HG03442 (cell line): ENCODE results near the gene LSM5.

Source experiments
- ATAC-seq: cut with Tn5 transposase; IDR thresholded peaks from one replicate; pipeline ENCODE4 v1.9.1; 2021; ENCODE audit warnings: mild to moderate bottlenecking, moderate library complexity; ENCODE audit not compliant: unreplicated experiment

The LSM5 gene

DNA sequence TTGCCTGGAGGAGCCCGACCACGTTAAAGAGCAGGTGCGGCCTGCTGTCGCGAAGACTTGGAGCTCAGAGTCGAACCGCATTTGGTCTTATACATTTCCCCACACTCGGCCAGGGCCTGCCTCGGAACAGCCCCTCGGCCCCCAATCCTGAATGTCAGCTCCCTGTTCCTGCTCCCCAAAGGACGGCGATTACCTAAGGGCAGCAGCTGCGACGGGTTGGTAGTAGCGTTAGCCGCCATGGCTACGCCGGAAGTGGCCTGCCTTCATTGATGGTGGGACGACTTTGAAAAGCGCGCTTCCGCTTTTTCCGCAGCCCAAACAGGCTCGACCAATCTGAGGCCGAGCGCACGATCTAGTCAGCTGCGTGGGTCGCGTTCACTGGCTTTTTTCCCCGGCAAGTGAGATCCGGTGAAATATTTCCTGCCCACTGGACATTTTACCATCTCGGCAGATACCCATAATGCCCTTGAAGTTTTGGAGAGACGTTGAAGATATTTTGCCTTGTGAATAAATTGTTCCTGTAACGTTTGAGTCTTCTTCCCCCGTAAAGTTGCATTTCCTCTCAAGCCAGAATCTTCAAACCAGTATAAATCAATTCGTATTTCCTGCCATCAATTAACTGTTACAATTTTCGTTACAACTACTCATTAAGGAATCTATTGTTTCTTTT lies at the start of gene LSM5:
LSM5 (minus strand) TSS at position 254 of the 670 bp plus-strand sequence; CDS start at position 239, 15 bp downstream.
- peak; percentile 89 for ATAC-seq

DNA sequence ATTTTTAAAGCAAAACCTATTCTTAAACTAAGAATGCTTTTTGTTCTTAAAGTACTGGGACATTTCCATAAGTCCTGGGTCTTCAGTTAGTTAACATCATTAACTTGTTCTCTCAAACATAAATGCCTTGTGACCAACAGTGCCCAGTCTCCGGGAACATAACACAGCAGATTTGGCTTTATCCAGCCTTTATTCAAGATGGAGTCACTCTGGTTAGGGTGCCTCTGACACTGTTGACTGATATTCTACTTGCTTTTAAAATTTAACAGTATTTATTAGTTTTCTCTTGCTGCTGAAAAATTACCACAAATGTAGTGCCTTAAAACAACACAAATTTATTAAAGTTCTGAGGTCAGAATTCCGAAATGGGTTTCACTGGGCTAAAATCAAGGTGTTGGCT lies 49.2 kb upstream of the LSM5 start:
- ATAC-seq: no peak

DNA sequence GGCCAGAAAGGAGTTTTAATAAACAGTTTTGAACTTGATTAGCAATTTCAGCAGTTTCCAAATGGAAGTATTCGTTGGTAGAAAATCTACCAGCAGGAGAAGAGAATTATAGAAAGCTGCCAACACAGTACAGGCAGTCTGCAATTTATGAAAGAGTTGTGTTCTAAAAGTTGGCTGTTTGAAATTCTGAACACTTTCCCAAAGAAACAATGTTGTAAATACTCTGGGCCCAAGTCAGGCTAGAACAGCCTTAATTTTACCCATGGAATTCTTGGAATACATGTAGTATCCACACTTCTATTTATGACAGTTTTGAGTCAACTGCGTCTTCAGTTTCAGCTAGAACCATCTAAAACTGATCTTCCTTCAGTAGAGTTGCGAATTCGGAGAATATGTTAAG lies 47.6 kb upstream of the LSM5 start:
- no peak for ATAC-seq

DNA sequence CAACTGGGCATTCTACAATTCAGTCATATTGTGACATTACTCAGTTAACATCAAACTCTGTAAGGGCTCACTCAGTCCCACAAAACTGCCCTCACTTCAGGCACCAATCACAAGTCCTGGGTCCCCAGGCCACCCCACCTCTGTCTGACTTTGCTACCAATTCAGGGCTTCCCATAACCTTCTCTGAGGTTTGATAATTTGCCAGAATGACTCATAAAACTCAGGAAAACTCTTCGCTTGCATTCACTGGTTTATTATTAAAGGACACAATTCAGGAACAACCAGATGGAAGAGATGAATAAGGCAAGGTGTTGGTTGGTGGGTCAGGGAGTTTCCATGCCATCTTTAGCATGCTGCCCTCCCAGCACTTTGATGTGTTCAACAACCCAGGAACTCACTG lies 46.4 kb upstream of the LSM5 start:
- ATAC-seq: no peak

DNA sequence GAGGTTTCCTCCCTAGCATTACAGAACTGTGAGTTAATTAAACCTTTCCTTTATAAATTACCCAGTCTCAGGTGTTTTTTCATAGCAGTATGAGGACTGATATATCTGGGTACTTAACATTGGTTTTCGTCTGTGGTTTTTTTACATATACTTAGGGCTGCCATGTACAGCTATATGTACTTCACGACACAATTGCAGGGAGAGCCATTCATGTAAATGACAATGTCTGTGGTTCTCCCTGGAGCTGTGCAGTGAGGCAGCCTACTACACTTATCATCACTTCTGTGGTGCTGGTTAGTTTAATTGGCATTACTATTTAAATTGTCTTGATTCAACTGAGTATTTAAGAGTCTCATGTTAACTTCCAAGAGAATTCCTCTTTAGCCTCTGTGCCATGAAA lies 45.8 kb upstream of the LSM5 start:
- ATAC-seq: no peak

DNA sequence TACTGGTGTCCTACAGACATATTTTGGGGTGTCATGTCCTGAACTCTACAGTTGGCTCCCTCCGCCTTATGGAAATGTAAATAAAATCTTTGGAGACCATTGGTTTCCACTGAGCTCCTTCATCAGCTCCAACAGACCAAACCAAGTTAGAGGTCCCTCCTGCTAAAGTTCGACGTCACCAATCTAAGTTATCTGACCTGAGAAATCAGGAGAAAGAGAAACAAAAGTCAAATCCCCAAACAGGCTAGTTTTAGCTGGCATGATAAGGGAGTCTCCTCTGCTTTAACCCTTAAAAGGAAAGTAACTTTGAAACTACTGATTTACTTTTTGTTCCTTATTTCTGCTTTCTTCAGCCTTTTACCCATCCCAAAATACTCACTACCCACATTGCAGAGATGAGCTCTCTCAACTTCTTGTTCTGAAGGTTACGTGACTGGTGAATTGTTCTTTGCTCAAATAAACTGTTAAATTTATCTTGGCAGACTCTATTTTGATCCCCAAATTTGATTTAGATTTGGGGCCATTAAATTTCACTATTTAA lies 45.1 kb upstream of the LSM5 start:
- ATAC-seq: peak; percentile 47

DNA sequence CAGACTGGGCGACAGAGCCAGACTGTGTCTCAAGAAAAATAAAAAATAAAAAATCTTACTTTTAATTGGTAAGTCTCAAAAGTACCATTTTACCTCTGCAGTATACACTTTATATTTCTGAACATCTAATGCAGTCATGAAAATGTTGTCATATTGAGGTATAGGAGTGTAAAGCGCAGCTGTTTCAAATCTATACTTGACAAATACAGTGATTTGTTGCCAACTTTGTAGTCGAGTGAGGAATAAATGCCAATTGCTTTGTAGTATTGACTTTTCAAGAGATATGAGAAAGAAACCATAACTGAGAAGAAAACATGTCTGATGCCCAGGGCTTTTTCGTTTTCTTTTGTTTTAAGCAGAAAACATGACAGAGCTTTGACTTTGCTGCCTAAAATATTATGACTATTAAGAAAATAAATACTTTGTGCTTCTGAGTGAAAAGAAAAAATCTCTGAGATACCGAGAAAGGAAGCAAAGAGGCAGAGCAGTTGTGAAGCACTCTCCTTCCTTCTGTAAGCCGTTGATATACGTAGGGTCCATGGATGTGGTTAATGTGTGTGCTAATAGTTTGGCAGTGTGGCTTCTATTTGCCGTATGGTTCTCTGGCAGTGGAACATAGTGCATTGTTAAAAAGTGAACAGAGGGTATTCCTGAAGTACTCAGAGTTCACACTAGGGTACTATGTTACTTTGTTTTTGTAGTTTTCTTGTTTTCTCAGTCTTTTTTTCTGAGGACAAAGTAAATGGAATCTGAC lies 43.3 kb upstream of the LSM5 start:
- ATAC-seq: no peak

DNA sequence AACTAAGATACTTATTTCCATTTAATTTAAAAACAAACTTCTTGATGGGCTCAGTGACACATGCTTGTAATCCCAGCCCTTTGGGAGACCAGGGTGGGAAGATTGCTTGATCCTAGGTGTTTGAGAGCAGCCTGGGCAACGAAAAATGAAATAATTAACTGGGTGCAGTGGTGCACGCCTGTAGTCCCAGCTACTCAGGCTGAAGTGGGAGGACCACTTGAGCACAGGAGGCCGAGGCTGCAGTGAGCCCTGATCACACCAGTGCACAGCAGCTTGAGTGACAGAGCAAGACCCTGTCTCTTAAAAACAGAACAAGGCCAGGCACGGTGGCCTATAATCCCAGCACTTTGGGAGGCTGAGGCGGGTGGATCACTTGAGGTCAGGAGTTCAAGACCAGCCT lies 42.5 kb upstream of the LSM5 start:
- no peak for ATAC-seq

DNA sequence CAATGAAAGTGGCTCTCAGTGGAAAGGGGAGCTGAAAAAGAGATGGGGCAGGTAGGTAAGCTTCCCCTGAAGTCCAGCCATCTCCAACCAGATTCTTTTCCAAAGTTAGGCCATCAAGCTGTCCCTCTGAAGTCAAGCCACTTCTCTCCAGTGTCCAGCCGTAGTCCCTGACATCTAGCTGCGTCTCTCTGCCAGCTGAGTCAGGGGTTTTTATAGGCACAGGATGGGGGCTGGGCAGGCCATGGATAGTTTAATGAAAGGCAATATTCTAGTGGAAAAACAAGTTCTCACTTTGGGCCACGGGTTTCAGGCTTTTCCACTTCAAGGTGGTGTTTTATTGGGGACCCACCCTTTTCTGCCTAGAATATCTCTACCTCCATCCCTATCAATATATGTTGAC lies 41.9 kb upstream of the LSM5 start:
- ATAC-seq: no peak

DNA sequence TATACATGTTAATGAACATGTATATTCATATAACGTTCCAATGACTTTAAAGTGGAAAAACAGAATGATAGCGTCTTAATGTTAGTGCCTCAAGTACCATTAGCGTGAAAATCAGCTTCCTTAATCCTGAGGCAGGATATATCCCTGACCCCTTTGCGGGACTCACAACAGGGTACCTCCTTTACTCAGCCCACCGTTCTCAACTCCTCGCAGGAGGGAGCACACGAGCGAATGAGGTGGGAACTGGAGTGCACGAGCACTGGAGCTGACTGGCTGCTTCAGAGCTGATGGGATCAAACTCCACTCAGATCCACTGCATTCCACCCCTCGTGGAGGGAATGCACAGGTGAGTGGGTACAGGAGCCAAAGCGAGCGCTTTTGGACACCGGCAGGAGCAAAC lies 41.2 kb upstream of the LSM5 start:
- ATAC-seq: no peak

DNA sequence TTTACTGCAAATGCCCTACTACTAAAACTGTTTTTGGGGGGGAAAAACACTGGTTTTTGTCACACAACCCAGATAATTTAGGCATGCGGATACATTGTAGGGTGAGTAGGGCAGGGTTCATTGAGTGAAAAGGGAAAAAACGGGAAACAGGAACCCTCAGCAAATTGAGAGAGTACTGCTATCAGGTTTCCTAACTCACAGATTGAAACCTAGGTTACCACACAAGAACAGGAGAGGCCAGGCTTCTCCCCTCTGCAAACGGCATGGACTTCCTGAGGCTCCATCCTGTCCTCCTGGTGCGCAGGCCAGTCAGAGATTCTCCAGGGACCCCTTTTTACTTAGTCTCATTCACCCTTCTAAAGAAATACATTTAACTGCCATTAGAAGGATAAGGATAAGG lies 35.7 kb upstream of the LSM5 start:
- ATAC-seq: no peak

DNA sequence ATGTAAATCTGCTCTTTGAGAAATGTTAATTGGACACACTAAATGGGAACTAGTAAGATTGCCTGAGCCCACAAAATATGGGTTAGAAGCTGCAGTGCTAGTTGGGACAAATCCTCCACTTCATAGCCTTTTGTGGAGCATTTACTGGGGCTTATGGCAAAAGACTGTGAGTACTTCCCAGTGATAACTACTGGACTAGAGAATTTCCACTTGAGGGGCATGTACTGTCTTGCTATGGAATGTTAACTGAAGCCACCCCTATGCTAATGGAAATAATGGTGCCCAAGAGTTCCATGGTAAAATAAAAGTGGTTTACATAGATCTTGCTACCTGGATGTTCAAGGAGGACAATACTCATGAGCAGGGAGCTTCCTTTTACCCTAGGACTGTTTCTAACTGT lies 34.5 kb upstream of the LSM5 start:
- no peak for ATAC-seq

DNA sequence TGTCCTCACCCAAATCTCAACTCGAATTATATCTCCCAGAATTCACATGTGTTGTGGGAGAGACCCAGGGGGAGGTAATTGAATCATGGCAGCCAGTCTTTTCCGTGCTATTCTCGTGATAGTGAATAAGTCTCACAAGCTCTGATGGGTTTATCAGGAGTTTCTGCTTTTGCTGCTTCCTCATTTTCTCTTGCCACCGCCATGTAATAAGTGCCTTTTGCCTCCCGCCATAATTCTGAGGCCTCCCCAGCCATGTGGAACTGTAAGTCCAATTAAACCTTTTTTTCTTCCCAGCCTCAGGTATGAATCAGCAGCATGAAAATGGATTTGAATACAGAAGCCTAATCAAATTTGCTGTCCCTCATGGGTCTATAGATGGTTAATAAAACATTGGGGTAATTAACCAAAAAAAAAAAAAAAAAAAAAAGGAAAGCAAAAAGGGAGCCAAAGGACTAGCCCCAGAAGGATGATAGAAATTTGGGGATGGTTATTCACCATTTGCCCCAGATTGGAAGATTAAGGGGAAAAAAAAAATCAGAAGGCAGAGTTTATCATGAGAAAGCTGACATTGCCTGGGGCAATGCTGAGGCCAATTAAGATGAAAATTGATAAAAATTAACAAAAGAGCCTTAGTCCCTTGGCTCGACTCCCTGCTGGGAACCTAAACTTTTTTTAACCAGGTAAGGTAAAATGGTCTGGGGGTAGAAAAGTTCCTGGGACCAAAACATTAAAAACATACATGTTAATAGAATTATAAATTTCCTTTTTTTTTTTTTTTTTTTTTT lies 32.8 kb upstream of the LSM5 start:
- ATAC-seq: no peak

DNA sequence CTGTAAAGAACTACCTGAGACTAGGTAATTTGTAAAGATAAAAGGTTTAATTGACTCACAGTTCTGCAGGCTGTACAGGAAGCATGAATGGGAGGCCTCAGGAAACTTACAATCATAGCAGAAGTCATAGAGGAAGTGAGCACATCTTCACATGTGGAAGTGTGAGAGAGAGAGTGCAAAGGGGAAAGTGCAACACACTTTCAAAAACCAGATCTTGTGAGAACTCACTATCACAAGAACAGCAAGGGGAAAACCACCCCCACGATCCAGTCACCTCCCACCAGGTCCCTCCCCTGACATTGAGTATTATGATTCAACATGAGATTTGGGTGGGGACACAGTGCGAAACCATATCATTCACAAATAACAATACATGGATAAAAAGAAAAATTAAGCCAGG lies 29.6 kb upstream of the LSM5 start:
- ATAC-seq: no peak

DNA sequence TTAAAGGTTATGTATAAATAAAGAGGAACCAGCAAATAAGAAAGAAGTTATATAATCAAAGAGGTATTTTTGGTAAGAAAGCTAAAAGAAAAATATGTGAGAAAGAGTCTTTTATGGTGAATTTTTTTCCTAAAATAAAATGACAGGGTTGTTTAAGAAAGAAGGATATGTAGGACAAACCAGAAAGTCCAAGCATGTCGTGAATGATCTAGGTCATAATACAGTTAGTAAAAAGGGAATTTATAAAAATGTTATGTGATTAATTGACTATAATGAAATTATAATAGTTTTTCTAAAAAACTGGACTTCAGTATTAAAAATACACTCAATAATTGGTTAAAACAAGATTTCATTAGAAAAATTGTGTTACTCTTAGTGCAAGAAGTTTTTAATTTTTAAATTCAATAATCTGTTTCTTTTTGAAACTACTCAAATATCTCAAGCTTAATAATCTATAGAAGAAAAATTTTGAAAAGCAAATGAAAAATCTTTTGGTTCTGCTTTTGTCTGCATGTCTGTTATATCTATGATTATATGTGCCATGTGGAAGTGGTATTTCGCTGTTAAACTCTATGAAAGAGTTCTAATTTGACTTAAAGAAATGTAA lies 28.5 kb upstream of the LSM5 start:
- no peak for ATAC-seq

DNA sequence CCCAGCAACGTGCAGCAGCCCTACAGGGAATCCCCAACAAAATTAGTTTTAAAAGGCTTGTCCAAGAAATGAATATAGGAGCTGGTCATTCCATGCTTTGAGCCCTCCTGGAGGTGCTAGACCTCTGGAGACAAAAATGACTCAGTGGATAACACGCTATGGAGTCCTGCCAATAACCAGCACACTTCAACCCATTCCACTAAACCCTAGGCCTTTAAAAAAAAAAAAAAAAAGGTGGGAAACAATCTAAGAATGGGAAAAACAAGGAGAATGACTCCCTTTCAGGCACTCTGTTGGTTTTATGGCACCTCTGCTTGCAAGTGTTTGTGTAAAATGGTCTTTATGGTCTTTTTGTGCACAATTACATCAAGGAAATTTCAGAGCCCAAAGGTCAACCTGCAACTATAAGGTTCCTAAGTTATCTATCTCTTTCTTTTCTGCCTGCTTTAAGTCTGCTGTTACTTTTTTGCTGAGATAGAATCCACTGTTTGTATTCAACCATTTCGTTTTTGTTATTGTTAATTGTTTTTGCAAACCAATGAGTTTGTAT lies 26.4 kb upstream of the LSM5 start:
- ATAC-seq: peak; percentile 3

DNA sequence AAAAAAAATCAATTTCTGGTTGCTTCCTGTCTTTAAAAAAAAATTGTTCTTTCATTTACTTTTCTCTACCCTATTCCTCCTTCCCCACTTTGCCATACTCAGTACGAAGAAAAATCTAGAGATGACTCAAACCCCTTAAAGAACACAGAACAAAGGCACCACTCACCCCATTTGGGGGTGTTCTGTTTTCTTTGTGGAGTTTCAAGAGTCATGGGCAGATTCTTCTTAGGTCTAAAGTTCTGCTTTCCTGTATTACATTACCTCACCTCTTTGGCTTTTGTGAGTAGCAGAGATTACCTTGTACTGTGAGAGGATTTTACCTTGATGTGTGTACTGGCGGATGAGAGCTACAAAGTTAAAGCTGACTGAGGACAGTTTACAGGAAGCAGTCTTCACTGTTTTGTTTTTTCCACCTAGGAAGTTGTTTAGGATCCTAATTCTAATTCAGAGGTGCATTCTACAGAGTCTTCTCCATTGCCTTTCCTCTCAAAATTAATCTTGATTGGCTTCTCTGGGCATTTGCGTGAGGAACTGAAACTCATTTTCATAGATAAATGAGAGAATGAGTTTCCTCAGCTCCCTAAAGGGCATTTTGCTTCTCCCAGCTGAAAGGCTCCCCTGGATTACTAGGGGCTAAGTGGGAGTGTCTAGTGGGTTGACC lies 25.8 kb upstream of the LSM5 start:
- peak; percentile 86 for ATAC-seq

DNA sequence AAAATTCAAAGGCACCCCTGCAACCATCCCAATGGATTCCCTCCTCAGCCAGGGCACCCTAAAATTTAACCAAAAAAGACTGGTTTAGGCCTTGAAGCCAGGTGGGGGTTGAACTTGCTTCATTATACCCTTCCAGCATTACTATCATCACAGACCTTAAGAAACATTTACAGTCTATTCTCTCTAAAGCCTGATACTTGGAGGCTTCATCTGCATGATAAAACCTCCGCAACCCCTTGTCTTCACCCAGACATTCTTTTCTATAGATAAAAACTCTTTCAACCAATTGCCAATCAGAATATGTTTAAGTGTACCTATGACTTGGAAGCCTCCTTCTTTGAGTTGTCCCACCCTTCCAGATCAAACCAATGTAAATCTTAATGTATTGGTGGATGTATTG lies 23.0 kb upstream of the LSM5 start:
- no peak for ATAC-seq

DNA sequence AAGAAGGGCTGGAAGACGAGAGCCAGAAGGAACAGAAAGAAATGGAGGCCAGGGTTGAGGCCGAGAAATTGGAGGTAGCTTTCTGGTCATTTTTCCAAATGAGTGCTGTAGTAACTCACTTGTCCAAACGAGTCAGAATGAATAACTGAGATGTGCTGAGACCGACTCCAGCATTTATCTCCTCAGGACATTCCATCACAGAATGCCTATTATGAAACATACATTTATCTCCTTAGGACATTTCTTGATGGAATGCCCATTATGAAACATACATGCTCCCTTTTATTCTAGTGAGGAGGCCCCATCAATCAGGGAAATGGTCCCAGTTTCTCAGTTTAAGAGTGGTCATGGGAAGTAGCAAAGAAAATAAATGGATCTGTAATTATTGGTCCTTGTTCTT lies 21.6 kb upstream of the LSM5 start:
- no peak for ATAC-seq

DNA sequence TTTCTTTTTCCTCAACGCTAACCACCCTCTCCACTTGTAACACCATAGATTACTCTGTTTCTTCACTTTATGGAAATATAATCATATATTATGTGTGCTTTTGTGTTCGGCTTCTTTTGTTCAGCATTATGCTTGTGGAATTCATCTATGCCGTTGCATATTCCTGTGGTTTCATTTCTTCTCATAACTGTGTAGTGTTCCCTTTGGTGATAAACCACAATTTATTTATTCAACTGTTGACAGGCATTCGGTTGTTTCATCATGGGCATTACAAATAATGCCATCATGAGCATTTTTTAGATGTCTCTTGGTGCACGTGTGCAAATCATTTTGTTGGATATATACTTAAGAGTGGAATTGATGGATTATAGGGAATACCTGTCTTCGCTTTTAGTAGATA lies 17.2 kb upstream of the LSM5 start:
- ATAC-seq: no peak
